ENCODE results near the gene F3.
"Not testable (repeated sequence)": the region's sequence is repeated elsewhere in the genome, so short reads cannot be mapped to it uniquely, and the experiment has no call there.

The F3 gene

GRCh38 chr1:94541246-94542087, at the start of gene F3:
TSS of gene F3 (minus strand) at chr1:94541759. CDS start at chr1:94541636, 123 bp downstream.
- peak; percentile 91 for DNase-seq

GRCh38 chr1:94590203-94591137, 48.9 kb upstream of the F3 start:
- DNase-seq = no peak

- no peak for DNase-seq
These were observed 48.2 kb upstream of the F3 start for GRCh38 chr1:94589728-94590127.

GRCh38 chr1:94582565-94582964, 41.0 kb upstream of the F3 start:
- no peak for DNase-seq

GRCh38 chr1:94580367-94581115, 39.0 kb upstream of the F3 start:
- DNase-seq = no peak

- DNase-seq = no peak
These were observed 38.3 kb upstream of the F3 start for GRCh38 chr1:94579876-94580294.

- no peak for DNase-seq
These were observed 37.3 kb upstream of the F3 start for GRCh38 chr1:94578856-94579255.

- DNase-seq = not testable (repeated sequence)
These were observed 32.4 kb upstream of the F3 start for GRCh38 chr1:94573917-94574316.

GRCh38 chr1:94572780-94573179, 31.2 kb upstream of the F3 start:
- DNase-seq = no peak

GRCh38 chr1:94570965-94571364, 29.4 kb upstream of the F3 start:
- DNase-seq = not testable (repeated sequence)

GRCh38 chr1:94568806-94569205, 27.2 kb upstream of the F3 start:
- DNase-seq = not testable (repeated sequence)

- not testable (repeated sequence) for DNase-seq
These were observed 26.5 kb upstream of the F3 start for GRCh38 chr1:94567975-94568607.

- not testable (repeated sequence) for DNase-seq
These were observed 24.9 kb upstream of the F3 start for GRCh38 chr1:94566436-94566835.

GRCh38 chr1:94565901-94566300, 24.3 kb upstream of the F3 start:
- no peak for DNase-seq

- no peak for DNase-seq
These were observed 21.1 kb upstream of the F3 start for GRCh38 chr1:94562519-94563260.

GRCh38 chr1:94560333-94560732, 18.8 kb upstream of the F3 start:
- no peak for DNase-seq

GRCh38 chr1:94559921-94560320, 18.4 kb upstream of the F3 start:
- DNase-seq = no peak

GRCh38 chr1:94555091-94555490, 13.5 kb upstream of the F3 start:
- DNase-seq = no peak

- no peak for DNase-seq
These were observed 13.0 kb upstream of the F3 start for GRCh38 chr1:94554580-94554979.

- DNase-seq = no peak
These were observed 12.4 kb upstream of the F3 start for GRCh38 chr1:94553931-94554330.

GRCh38 chr1:94553323-94553730, 11.8 kb upstream of the F3 start:
- DNase-seq = no peak
